Mononuclear cell (primary cell): ENCODE data around the gene SLC6A18. TPM values are rescaled to one million over a fixed set of nuclear protein-coding genes. Genes with fewer than 3 reads are reported as not detected.

ENCODE experiments used
- H3K27me3 ChIP-seq: 2 replicates; pipeline ENCODE4 v1.6.0; 2011; ENCODE audit warnings: low read length, control low read depth; ENCODE audit not compliant: insufficient read depth
- H3K4me1 ChIP-seq: 2 replicates; pipeline ENCODE4 v1.5.1; 2011; ENCODE audit warnings: mild to moderate bottlenecking, low read length, control low read depth; ENCODE audit not compliant: insufficient read depth
- H3K4me3 ChIP-seq: 2 replicates; pipeline ENCODE4 v1.5.1; 2011; ENCODE audit warnings: mild to moderate bottlenecking, low read length, moderate library complexity
- H3K9me3 ChIP-seq: 2 replicates; pipeline ENCODE4 v1.5.1; 2011; ENCODE audit warnings: low read depth, mild to moderate bottlenecking, control low read depth, low read length
- total RNA-seq: library from RNA; depleted of rRNA; stranded (reverse); fragments of >200 nt; gene quantifications from one replicate; pipeline ENCODE4 v1.2.3, GENCODE V29; 2012

Gene SLC6A18
- total RNA-seq, 1 donor, result not detected

GRCh38 chr5:1206521-1207412 lies 18.4 kb upstream of the SLC6A18 start:
- no peaks in the 10 kb centered on the region for H3K9me3 ChIP-seq
- no peaks in the 10 kb centered on the region for H3K4me1 ChIP-seq
- H3K4me3 ChIP-seq, result no peak overlapping the region
- H3K27me3 ChIP-seq, result no peaks in the 10 kb centered on the region

- Histone ChIP-seq H3K4me3 (no peak overlapping the region), H3K4me1 (no peaks in the 10 kb centered on the region), H3K27me3 (no peaks in the 10 kb centered on the region), H3K9me3 (no peaks in the 10 kb centered on the region)
Measured at GRCh38 chr5:1207555-1207954, 17.6 kb upstream of the SLC6A18 start.

GRCh38 chr5:1208221-1208742 lies 16.9 kb upstream of the SLC6A18 start:
- H3K4me1 ChIP-seq, result no peaks in the 10 kb centered on the region
- no peak overlapping the region for H3K4me3 ChIP-seq
- H3K27me3 ChIP-seq, result no peaks in the 10 kb centered on the region
- no peaks in the 10 kb centered on the region for H3K9me3 ChIP-seq

GRCh38 chr5:1208743-1209488 lies 16.3 kb upstream of the SLC6A18 start:
- no peaks in the 10 kb centered on the region for H3K4me1 ChIP-seq
- H3K4me3 ChIP-seq, result no peak overlapping the region
- H3K9me3 ChIP-seq, result no peaks in the 10 kb centered on the region
- no peaks in the 10 kb centered on the region for H3K27me3 ChIP-seq

GRCh38 chr5:1209489-1209852 lies 15.7 kb upstream of the SLC6A18 start:
- no peak overlapping the region for H3K4me3 ChIP-seq
- H3K9me3 ChIP-seq, result no peaks in the 10 kb centered on the region
- H3K27me3 ChIP-seq, result no peaks in the 10 kb centered on the region
- no peaks in the 10 kb centered on the region for H3K4me1 ChIP-seq

GRCh38 chr5:1209896-1210776 lies 15.0 kb upstream of the SLC6A18 start:
- Histone ChIP-seq H3K27me3 (no peaks in the 10 kb centered on the region), H3K9me3 (no peaks in the 10 kb centered on the region), H3K4me3 (no peak overlapping the region), H3K4me1 (no peaks in the 10 kb centered on the region)

- Histone ChIP-seq H3K27me3 (no peaks in the 10 kb centered on the region), H3K4me3 (no peak overlapping the region), H3K4me1 (no peaks in the 10 kb centered on the region), H3K9me3 (no peaks in the 10 kb centered on the region)
Measured at GRCh38 chr5:1210832-1211251, 14.3 kb upstream of the SLC6A18 start.

GRCh38 chr5:1211701-1212100 lies 13.5 kb upstream of the SLC6A18 start:
- H3K27me3 ChIP-seq, result no peaks in the 10 kb centered on the region
- H3K4me3 ChIP-seq, result no peak overlapping the region
- H3K4me1 ChIP-seq, result no peaks in the 10 kb centered on the region
- H3K9me3 ChIP-seq, result no peaks in the 10 kb centered on the region

GRCh38 chr5:1212271-1212670 lies 12.9 kb upstream of the SLC6A18 start:
- H3K27me3 ChIP-seq, result no peaks in the 10 kb centered on the region
- no peak overlapping the region for H3K4me3 ChIP-seq
- H3K9me3 ChIP-seq, result no peaks in the 10 kb centered on the region
- no peaks in the 10 kb centered on the region for H3K4me1 ChIP-seq

- H3K9me3 ChIP-seq, result no peaks in the 10 kb centered on the region
- no peaks in the 10 kb centered on the region for H3K27me3 ChIP-seq
- no peak overlapping the region for H3K4me3 ChIP-seq
- H3K4me1 ChIP-seq, result no peaks in the 10 kb centered on the region
Measured at GRCh38 chr5:1212881-1213280, 12.3 kb upstream of the SLC6A18 start.

- Histone ChIP-seq H3K4me1 (no peaks in the 10 kb centered on the region), H3K4me3 (no peak overlapping the region), H3K27me3 (no peaks in the 10 kb centered on the region), H3K9me3 (no peaks in the 10 kb centered on the region)
Measured at GRCh38 chr5:1213508-1214162, 11.5 kb upstream of the SLC6A18 start.

GRCh38 chr5:1214163-1214935 lies 10.8 kb upstream of the SLC6A18 start:
- Histone ChIP-seq H3K27me3 (no peaks in the 10 kb centered on the region), H3K9me3 (no peaks in the 10 kb centered on the region), H3K4me1 (no peaks in the 10 kb centered on the region), H3K4me3 (no peak overlapping the region)

- H3K4me1 ChIP-seq, result no peaks in the 10 kb centered on the region
- H3K4me3 ChIP-seq, result no peak overlapping the region
- H3K9me3 ChIP-seq, result no peaks in the 10 kb centered on the region
- H3K27me3 ChIP-seq, result no peaks in the 10 kb centered on the region
Measured at GRCh38 chr5:1214936-1215220, 10.3 kb upstream of the SLC6A18 start.
